WTC11 (cell line): ENCODE results near the gene MBP. TPM values are rescaled to one million over a fixed set of nuclear protein-coding genes. Genes with fewer than 3 reads are reported as not detected.

Experiments
- ATAC-seq: fragments of 200-7000 bp; cut with Tn5 transposase; 2 replicates; pipeline ENCODE4 v1.10.0; 2021; ENCODE audit warnings: mild to moderate bottlenecking, moderate library complexity
- CTCF ChIA-PET: fragments of 300-600 bp; sonication (Branson Sonifier 250); formaldehyde crosslinking; loops from one replicate; lab custom pipeline; 2021; ENCODE audit warnings: antibody characterized with exemption; lab: Charles Lee
- POLR2A ChIA-PET: fragments of 350-600 bp; sonication (Branson Sonifier 250); formaldehyde crosslinking; loops from one replicate; lab custom pipeline; 2021; ENCODE audit warnings: antibody characterized with exemption; lab: Charles Lee
- DNase-seq: peaks from one replicate; pipeline ENCODE4 v3.0.0; 2021; ENCODE audit warnings: low spot score
- H3K27ac Mint-ChIP-seq: 2 replicates; pipeline ENCODE4 v1.8.0; 2021; ENCODE audit warnings: mixed read lengths
- H3K27me3 Mint-ChIP-seq: 2 replicates; pipeline ENCODE4 v1.8.0; 2021; ENCODE audit warnings: low read depth, mild to moderate bottlenecking, moderate library complexity, mixed read lengths
- H3K36me3 Mint-ChIP-seq: 2 replicates; pipeline ENCODE4 v1.8.0; 2021; ENCODE audit warnings: mixed read lengths
- H3K4me1 Mint-ChIP-seq: 2 replicates; pipeline ENCODE4 v1.8.0; 2022; ENCODE audit warnings: mixed read lengths
- H3K4me3 Mint-ChIP-seq: 2 replicates; pipeline ENCODE4 v1.8.0; 2021; ENCODE audit warnings: mild to moderate bottlenecking, moderate library complexity, mixed read lengths
- H3K9me3 Mint-ChIP-seq: 2 replicates; pipeline ENCODE4 v1.8.0; 2021; ENCODE audit warnings: mixed read lengths
- ATF2 ChIP-seq: sonication (generic); formaldehyde crosslinking; IDR thresholded peaks from 2 replicates; pipeline ENCODE4 v1.8.1; 2022; ENCODE audit warnings: low read depth, missing genetic modification reagents, borderline replicate concordance
- ATF3 ChIP-seq: sonication (generic); formaldehyde crosslinking; conservative IDR thresholded peaks from 2 replicates; pipeline ENCODE4 v1.8.1; 2022; ENCODE audit warnings: mild to moderate bottlenecking, missing genetic modification reagents
- CBFB ChIP-seq: sonication (generic); formaldehyde crosslinking; IDR thresholded peaks from 2 replicates; pipeline ENCODE4 v1.8.1; 2022; ENCODE audit warnings: mild to moderate bottlenecking, low read depth, missing genetic modification reagents
- CTCF ChIP-seq: fragments of 200-600 bp; IDR thresholded peaks from 2 replicates; pipeline ENCODE4 v1.8.0; 2022; ENCODE audit warnings: antibody characterized with exemption
- ELF4 ChIP-seq: sonication (generic); formaldehyde crosslinking; IDR thresholded peaks from 2 replicates; pipeline ENCODE4 v1.8.1; 2022; ENCODE audit warnings: low read depth, mild to moderate bottlenecking, moderate library complexity, missing genetic modification reagents
- FOXP1 ChIP-seq: sonication (generic); formaldehyde crosslinking; IDR thresholded peaks from 2 replicates; pipeline ENCODE4 v1.8.0; 2022; ENCODE audit warnings: missing genetic modification reagents, mild to moderate bottlenecking, moderate library complexity, borderline replicate concordance
- IRF1 ChIP-seq: sonication (generic); formaldehyde crosslinking; IDR thresholded peaks from 2 replicates; pipeline ENCODE4 v1.8.0; 2023; ENCODE audit warnings: missing genetic modification reagents
- NFE2L1 ChIP-seq: sonication (generic); formaldehyde crosslinking; IDR thresholded peaks from 2 replicates; pipeline ENCODE4 v1.8.1; 2023; ENCODE audit warnings: missing genetic modification reagents
- PRDM15 ChIP-seq: sonication (generic); formaldehyde crosslinking; IDR thresholded peaks from 2 replicates; pipeline ENCODE4 v1.8.0; 2022; ENCODE audit warnings: missing genetic modification reagents
- PRRX2 ChIP-seq: fragments of 250-450 bp; sonication (Bioruptor Pico); IDR thresholded peaks from 2 replicates; pipeline ENCODE4 v1.8.0; 2021; ENCODE audit warnings: mild to moderate bottlenecking
- SOX15 ChIP-seq: fragments of 250-450 bp; sonication (Bioruptor Pico); IDR thresholded peaks from 2 replicates; pipeline ENCODE4 v1.9.0; 2021; ENCODE audit warnings: mild to moderate bottlenecking
- TEAD1 ChIP-seq: sonication (generic); formaldehyde crosslinking; IDR thresholded peaks from 2 replicates; pipeline ENCODE4 v1.8.0; 2022; ENCODE audit warnings: mild to moderate bottlenecking, missing genetic modification reagents
- TP53 ChIP-seq: sonication (generic); formaldehyde crosslinking; IDR thresholded peaks from 2 replicates; pipeline ENCODE4 v1.8.1; 2023; ENCODE audit warnings: mild to moderate bottlenecking, missing genetic modification reagents
- ZBTB21 ChIP-seq: sonication (generic); formaldehyde crosslinking; IDR thresholded peaks from 2 replicates; pipeline ENCODE4 v1.8.1; 2023; ENCODE audit warnings: mild to moderate bottlenecking, missing genetic modification reagents, borderline replicate concordance
- ZBTB43 ChIP-seq: sonication (generic); formaldehyde crosslinking; IDR thresholded peaks from 2 replicates; pipeline ENCODE4 v1.8.1; 2023; ENCODE audit warnings: mild to moderate bottlenecking, missing genetic modification reagents
- ZNF121 ChIP-seq: sonication (generic); formaldehyde crosslinking; IDR thresholded peaks from 2 replicates; pipeline ENCODE4 v1.8.0; 2023; ENCODE audit warnings: missing genetic modification reagents
- ZNF138 ChIP-seq: sonication (generic); formaldehyde crosslinking; conservative IDR thresholded peaks from 2 replicates; pipeline ENCODE4 v1.8.1; 2022; ENCODE audit warnings: mild to moderate bottlenecking, moderate library complexity, missing genetic modification reagents
- ZNF317 ChIP-seq: sonication (generic); formaldehyde crosslinking; IDR thresholded peaks from 2 replicates; pipeline ENCODE4 v1.8.1; 2023; ENCODE audit warnings: low read depth, mild to moderate bottlenecking, moderate library complexity, missing genetic modification reagents, borderline replicate concordance
- ZNF416 ChIP-seq: fragments of 250-450 bp; sonication (Bioruptor Pico); IDR thresholded peaks from 2 replicates; pipeline ENCODE4 v1.9.0; 2021; ENCODE audit warnings: mild to moderate bottlenecking, inconsistent platforms
- ZNF532 ChIP-seq: fragments of 250-450 bp; sonication (Bioruptor Pico); IDR thresholded peaks from 2 replicates; pipeline ENCODE4 v1.9.0; 2021; ENCODE audit warnings: mild to moderate bottlenecking, borderline replicate concordance
- total RNA-seq: library from RNA; stranded (reverse); gene quantifications from 3 replicates; pipeline ENCODE4 v1.2.3, GENCODE V29; 2021

MBP gene
- total RNA-seq, 1 experiment from 2014 or later = 19.6 TPM

GRCh38 chr18:76938619-76939018 is 194.0 kb downstream of the MBP start (continued):
- TF ChIP-seq ATF2 (CRISPR knock-in tag) (no peak), PRRX2 (CRISPR knock-in tag) (no peak)

GRCh38 chr18:76937597-76937996 is 195.0 kb downstream of the MBP start:
- POLR2A ChIA-PET = no interaction called here
- TF ChIP-seq PRDM15 (CRISPR knock-in tag) (no peak), ZNF317 (CRISPR knock-in tag) (no peak), ZNF138 (CRISPR knock-in tag) (no peak), NFE2L1 (CRISPR knock-in tag) (no peak), SOX15 (no peak), CTCF (no peak), ZNF416 (CRISPR knock-in tag) (no peak)
- DNase-seq = no peak
- no peak overlapping the region for H3K4me3 Mint-ChIP-seq
- no peak for ATAC-seq
- H3K27ac Mint-ChIP-seq = no peak overlapping the region
- no peaks in the 10 kb centered on the region for H3K4me1 Mint-ChIP-seq
- H3K9me3 Mint-ChIP-seq = no peaks in the 10 kb centered on the region
- H3K27me3 Mint-ChIP-seq = no peaks in the 10 kb centered on the region
- peaks cover 18% of the 10 kb centered on the region for H3K36me3 Mint-ChIP-seq
- CTCF ChIA-PET = no interaction called here

- no peaks in the 10 kb centered on the region for H3K27me3 Mint-ChIP-seq
- H3K36me3 Mint-ChIP-seq = peaks cover 21% of the 10 kb centered on the region
- no peak for ATAC-seq
- H3K27ac Mint-ChIP-seq = no peak overlapping the region
- POLR2A ChIA-PET = no interaction called here
- H3K4me1 Mint-ChIP-seq = no peaks in the 10 kb centered on the region
- CTCF ChIA-PET = interaction anchor here (1.2 to 1.4 kb wide), 3 partner anchors 13 to 118 kb away, joined by 3 to 5 read pairs (median 4); no protein-coding TSS in a partner anchor
- no peak overlapping the region for H3K4me3 Mint-ChIP-seq
- DNase-seq = no peak
- H3K9me3 Mint-ChIP-seq = no peaks in the 10 kb centered on the region
- TF ChIP-seq TEAD1 (CRISPR knock-in tag) = no peak
- TF ChIP-seq ZNF416 (CRISPR knock-in tag) = no peak
- no peak for TF ChIP-seq CBFB (CRISPR knock-in tag)
- no peak for TF ChIP-seq FOXP1 (CRISPR knock-in tag)
- no peak for TF ChIP-seq ZNF532 (CRISPR knock-in tag)
- TF ChIP-seq ATF3 (CRISPR knock-in tag) = no peak
- no peak for TF ChIP-seq IRF1 (CRISPR knock-in tag)
- no peak for TF ChIP-seq TP53 (CRISPR knock-in tag)
- TF ChIP-seq ELF4 (CRISPR knock-in tag) = no peak
- TF ChIP-seq ZNF317 (CRISPR knock-in tag) = no peak
- no peak for TF ChIP-seq ZBTB43
- TF ChIP-seq ZNF121 (CRISPR knock-in tag) = no peak
- no peak for TF ChIP-seq ZBTB21 (CRISPR knock-in tag)
Observed at GRCh38 chr18:76936877-76937276, 195.7 kb downstream of the MBP start.
